DOHH2 (cell line): ENCODE measurements around the gene IDUA.
"Not testable (repeated sequence)": the region's sequence is repeated elsewhere in the genome, so short reads cannot be mapped to it uniquely, and the experiment has no call there.

Source experiments
- H3F3A ChIP-seq: fragments of 200-600 bp; sonication (generic), shearing (Covaris generic); 2 replicates; pipeline ENCODE4 v1.6.0; 2016; ENCODE audit warnings: antibody characterized with exemption, mild to moderate bottlenecking; ENCODE audit not compliant: control insufficient read depth, insufficient read depth
- H3K27ac ChIP-seq: fragments of 200-600 bp; sonication (generic); 2 replicates; pipeline ENCODE4 v1.5.1; 2014; ENCODE audit warnings: low read depth, mild to moderate bottlenecking, low read length, moderate library complexity
- H3K27me3 ChIP-seq: fragments of 200-600 bp; sonication (generic); 2 replicates; pipeline ENCODE4 v1.6.1; 2014; ENCODE audit warnings: mild to moderate bottlenecking, low read length, mixed read lengths; ENCODE audit not compliant: control insufficient read depth
- H3K36me3 ChIP-seq: fragments of 200-600 bp; sonication (generic); 2 replicates; pipeline ENCODE4 v1.6.1; 2014; ENCODE audit warnings: mild to moderate bottlenecking, low read length, moderate library complexity, mixed read lengths; ENCODE audit not compliant: control insufficient read depth
- H3K4me1 ChIP-seq: fragments of 200-600 bp; sonication (generic); 2 replicates; pipeline ENCODE4 v1.6.1; 2014; ENCODE audit warnings: mild to moderate bottlenecking, low read length, mixed read lengths; ENCODE audit not compliant: control insufficient read depth
- H3K4me2 ChIP-seq: fragments of 200-600 bp; sonication (generic); 2 replicates; pipeline ENCODE4 v1.6.0; 2014; ENCODE audit warnings: mild to moderate bottlenecking, low read length, moderate library complexity
- H3K4me3 ChIP-seq: fragments of 200-600 bp; sonication (generic); 2 replicates; pipeline ENCODE4 v1.5.1; 2014; ENCODE audit warnings: mild to moderate bottlenecking, low read length, mixed read lengths
- H3K79me2 ChIP-seq: fragments of 200-600 bp; sonication (generic); 2 replicates; pipeline ENCODE4 v1.6.1; 2014; ENCODE audit warnings: mild to moderate bottlenecking, low read length, mixed read lengths; ENCODE audit not compliant: control insufficient read depth
- H3K9me2 ChIP-seq: fragments of 200-600 bp; sonication (generic); replicated peaks from 2 replicates; pipeline ENCODE4 v1.6.1; 2014; ENCODE audit warnings: mild to moderate bottlenecking, low read length, mixed read lengths; ENCODE audit not compliant: control insufficient read depth
- H3K9me3 ChIP-seq: fragments of 200-600 bp; sonication (generic); 2 replicates; pipeline ENCODE4 v1.6.1; 2014; ENCODE audit warnings: antibody characterized with exemption, low read length, mixed read lengths; ENCODE audit not compliant: control insufficient read depth, insufficient read depth
- H4K20me1 ChIP-seq: fragments of 200-600 bp; sonication (generic); 2 replicates; pipeline ENCODE4 v1.6.0; 2014; ENCODE audit warnings: low read depth, mild to moderate bottlenecking, antibody characterized with exemption, low read length, moderate library complexity; ENCODE audit not compliant: control insufficient read depth, insufficient read depth
- CTCF ChIP-seq: fragments of 200-600 bp; sonication (generic); IDR thresholded peaks from one replicate; pipeline ENCODE4 v1.5.1; 2014; ENCODE audit warnings: antibody characterized with exemption, mild to moderate bottlenecking, low read depth, low read length; ENCODE audit not compliant: poor library complexity, severe bottlenecking
- EZH2phosphoT487 ChIP-seq: fragments of 200-600 bp; sonication (generic); IDR thresholded peaks from 2 replicates; pipeline ENCODE4 v1.6.1; 2017; ENCODE audit warnings: borderline replicate concordance, mild to moderate bottlenecking, antibody characterized with exemption, low read length, moderate library complexity, mixed read lengths

Gene IDUA

DNA sequence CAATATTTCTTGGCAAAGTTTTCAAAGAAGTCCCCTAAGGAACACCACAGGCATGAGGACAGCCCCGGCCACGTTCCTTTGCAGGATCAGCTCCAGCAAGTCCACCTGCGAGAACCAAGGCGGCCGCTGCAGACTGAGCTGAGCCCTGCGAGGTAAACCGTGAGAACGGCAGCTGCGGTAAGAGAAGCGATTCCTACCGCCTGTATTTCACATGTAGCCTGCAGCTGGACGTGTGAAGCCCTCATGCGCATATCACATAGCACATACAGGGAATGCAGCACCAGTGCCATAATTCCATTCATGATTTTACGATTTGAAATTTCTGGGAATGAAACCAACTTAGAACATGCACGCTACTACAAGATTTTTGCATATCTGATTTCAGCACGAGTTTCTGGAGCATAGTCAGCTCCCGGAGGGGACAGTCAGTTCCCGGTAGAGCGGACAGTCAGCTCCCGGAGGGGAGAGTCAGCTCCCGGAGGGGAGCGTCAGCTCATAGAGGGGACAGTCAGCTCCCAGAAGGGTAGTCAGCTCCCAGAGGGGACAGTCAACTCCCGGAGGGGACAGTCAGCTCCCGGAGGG lies 66.3 kb downstream of the IDUA start:
- no peaks in the 10 kb centered on the region for H3K9me3 ChIP-seq
- no peaks in the 10 kb centered on the region for H3K79me2 ChIP-seq
- no peaks in the 10 kb centered on the region for H4K20me1 ChIP-seq
- H3F3A ChIP-seq, result no peaks in the 10 kb centered on the region
- H3K4me2 ChIP-seq, result no peak overlapping the region
- no peak overlapping the region for H3K27ac ChIP-seq
- no peak overlapping the region for H3K4me3 ChIP-seq
- no peaks in the 10 kb centered on the region for H3K9me2 ChIP-seq
- H3K4me1 ChIP-seq, result peaks cover 16% of the 10 kb centered on the region
- H3K27me3 ChIP-seq, result peaks cover 4% of the 10 kb centered on the region; the same call in 1 of the 2 replicates
- TF ChIP-seq EZH2phosphoT487, result no peak
- TF ChIP-seq CTCF, result no peak
- H3K36me3 ChIP-seq, result no peaks in the 10 kb centered on the region

DNA sequence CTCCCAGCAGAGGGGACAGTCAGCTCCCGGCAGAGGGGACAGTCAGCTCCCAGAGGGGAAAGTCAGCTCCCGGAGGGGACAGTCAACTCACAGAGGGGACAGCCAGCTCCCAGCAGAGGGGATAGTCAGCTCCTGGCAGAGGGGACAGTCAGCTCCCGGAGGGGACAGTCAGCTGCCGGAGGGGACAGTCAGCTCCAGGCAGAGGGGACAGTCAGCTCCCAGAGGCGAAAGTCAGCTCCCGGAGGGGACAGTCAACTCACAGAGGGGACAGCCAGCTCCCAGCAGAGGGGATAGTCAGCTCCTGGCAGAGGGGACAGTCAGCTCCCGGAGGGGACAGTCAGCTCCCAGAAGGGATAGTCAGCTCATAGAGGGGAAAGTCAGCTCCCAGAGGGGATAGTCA lies 67.0 kb downstream of the IDUA start:
- not testable (repeated sequence) for H3K27ac ChIP-seq, H3K79me2 ChIP-seq, H3F3A ChIP-seq, H3K4me3 ChIP-seq, H3K27me3 ChIP-seq, H3K9me3 ChIP-seq, H3K4me2 ChIP-seq, H3K36me3 ChIP-seq, H3K9me2 ChIP-seq, H4K20me1 ChIP-seq
- H3K4me1 ChIP-seq, result peaks cover 16% of the 10 kb centered on the region
